Stimulated activated naive CD4-positive, alpha-beta T cell (primary cell): Measurements from ENCODE around the gene YWHAE.
"Not testable (repeated sequence)": the region's sequence is repeated elsewhere in the genome, so short reads cannot be mapped to it uniquely, and the experiment has no call there.

Source experiments
- DNase-seq, 6 experiments: peaks; one replicate each; lab custom pipeline; 2025; lab: John Stamatoyannopoulos, UW

Gene YWHAE

GRCh38 chr17:1412185-1413110 is 12.4 kb upstream of the YWHAE start:
- no peak for DNase-seq

- no peak for DNase-seq
Measured at GRCh38 chr17:1402262-1402586, 2.2 kb upstream of the YWHAE start.

DNA sequence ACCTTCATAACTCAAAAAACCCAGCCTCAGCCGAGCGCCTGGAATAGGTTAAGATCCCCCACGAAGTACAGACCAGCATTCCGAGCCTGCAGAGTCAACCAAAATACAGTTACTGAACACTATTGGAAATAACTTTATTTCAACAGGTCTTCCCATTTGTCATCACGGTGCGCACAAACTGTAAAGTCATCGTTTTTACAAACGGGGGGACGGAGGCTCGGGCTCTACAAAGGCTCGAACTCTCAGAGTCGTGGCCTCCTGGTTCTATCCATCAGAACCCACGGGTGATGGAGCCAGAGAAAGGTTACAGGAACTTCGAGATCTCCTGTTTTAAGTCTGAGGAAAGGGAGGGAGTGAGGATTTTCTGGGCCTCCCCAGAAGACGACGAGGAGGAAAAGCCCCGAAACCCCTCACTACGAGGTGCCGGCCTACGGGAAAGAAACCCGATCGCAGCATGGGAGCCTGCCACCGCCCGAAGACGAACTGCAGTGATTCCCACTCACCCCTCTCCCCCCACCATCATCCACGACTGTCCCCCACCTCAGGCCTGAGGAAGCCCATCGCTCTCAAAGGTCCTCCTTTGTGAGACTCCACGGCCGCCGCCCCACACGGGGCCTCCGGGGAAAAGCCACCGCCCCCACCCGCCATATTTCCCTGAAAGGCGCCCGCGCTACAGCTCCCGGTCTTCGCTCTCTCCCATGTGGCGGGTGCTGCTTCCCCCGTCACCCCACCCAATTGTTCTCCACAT is 917 bp downstream of the YWHAE start:
- peak in 5 of 6 experiments; percentile 13 to 60 (median 51) for DNase-seq

GRCh38 chr17:1398028-1398427 is 2.0 kb downstream of the YWHAE start:
- DNase-seq: no peak

DNA sequence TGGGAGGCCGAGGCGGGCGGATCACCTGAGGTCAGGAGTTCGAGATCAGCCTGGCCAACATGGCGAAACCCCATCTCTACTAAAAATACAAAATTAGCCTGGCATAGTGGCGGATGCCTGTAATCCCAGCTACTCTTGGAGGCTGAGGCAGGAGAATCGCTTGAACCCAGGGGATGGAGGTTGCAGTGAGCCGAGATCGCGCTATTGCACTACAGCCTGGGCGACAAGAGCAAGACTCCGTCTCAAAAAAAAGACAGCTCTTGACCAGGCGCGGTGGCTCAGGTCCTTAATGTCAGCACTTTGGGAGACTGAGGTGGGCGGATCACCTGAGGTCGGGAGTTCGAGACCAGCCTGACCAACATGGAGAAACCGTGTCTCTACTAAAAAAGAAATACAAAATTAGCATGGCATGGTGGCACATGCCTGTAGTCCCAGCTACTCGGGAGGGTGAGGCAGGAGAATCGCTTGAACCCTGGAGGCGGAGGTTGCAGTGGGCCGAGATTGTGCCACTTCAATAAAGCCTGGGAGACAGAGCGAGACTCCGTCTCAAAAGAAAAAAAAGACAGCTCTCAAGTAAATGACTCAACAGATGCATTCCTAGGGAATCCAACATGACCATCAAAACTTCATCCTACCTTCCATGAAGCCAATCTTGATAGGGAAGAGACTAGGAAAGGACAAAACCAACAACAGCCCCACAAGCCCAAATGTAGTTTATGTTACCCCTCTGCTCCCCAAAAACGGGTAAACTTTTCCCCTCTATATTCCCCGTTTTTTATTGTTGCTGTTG is 4.0 kb downstream of the YWHAE start:
- not testable (repeated sequence) for DNase-seq

GRCh38 chr17:1391577-1391976 is 8.4 kb downstream of the YWHAE start:
- no peak for DNase-seq

- no peak for DNase-seq
Measured at GRCh38 chr17:1390432-1391367, 9.3 kb downstream of the YWHAE start.

DNA sequence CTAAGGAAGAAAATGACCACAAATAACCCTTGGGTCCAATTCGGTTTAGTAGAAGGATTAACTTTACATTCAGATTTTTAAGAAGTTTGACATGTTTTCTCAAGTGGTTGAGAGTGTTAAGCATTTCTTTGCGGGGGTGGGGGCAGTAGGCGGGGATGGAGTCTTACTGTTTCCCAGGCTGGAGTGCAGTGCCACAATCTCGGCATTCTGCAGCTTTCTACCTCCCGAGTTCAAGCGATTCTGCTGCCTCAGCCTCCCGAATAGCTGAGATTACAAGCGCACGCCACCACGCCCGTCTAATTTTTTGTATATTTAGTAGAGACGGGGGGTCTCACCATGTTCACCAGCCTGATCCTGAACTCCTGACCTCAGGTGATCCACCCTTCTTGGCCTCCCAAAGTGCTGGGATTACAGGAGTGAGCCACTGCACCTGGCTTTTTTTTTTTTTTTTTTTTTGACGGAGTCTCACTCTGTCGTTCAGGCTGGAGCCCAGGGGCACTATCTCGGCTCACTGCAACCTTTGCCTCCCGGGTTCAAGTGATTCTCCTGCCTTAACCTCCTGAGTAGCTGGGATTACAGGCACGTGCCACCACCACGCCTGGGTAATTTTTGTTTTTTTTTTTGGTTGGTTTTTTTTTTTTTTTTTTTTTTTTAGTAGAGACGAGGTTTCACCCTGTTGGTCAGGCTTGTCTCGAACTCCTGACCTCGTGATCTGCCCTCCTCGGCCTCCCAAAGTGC is 12.4 kb downstream of the YWHAE start:
- not testable (repeated sequence) for DNase-seq

GRCh38 chr17:1386675-1387190 is 13.3 kb downstream of the YWHAE start:
- DNase-seq: not testable (repeated sequence)

DNA sequence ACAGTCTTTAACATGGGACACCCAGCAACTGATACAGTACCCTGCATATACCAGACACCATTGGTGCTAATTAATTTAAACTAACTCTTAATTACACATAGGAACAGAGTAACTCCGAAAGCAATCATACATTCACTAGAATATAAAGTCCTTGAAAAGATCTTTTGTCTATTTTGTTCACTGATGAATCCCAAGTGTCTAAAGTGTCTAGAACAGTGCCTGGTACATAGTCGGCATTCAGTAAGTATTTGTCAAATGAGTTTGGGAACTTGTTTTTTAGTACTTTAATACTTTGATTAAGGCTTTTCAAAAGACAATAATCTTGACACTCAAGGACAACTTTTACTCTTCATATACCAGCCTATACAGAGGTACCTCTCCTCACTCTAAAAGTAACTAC is 13.8 kb downstream of the YWHAE start:
- DNase-seq: no peak

DNA sequence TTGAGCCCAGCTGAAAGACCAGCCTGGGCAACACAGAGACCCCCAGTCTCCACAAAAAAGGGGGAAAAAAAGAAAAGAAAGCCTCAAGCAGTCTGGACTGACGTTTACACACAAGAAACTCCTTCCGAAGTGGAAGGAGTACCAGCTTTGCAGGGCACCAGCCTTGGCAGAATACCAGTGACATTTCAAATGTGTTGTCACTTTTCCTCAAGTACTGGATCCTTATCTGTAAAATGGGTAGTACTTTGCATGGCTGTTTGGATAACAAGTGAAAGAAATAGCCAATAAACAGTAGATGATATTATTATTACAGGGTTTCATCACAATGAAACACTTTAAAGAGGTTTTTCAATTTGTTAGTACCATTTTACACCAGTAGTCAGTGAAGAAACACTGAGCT is 14.2 kb downstream of the YWHAE start:
- no peak for DNase-seq

- no peak for DNase-seq
Measured at GRCh38 chr17:1384905-1385435, 15.1 kb downstream of the YWHAE start.

DNA sequence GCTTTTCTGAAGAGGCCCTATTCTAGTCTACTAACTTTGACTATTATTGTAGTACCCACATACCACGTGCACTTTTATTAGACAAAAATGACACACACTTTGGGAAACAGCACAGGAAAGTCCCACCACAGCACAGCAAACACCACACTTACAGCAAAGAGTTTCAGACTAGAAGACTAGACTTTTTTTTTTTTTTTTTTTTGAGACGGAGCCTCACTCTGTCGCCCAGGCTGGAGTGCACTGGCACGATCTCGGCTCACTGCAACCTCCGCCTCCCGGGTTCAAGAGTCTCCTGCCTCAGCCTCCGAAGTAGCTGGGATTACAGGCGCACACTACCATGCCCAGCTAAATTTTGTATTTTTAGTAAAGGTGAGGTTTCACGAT is 20.1 kb downstream of the YWHAE start:
- no peak for DNase-seq

- DNase-seq: no peak
Measured at GRCh38 chr17:1379208-1379929, 20.7 kb downstream of the YWHAE start.

DNA sequence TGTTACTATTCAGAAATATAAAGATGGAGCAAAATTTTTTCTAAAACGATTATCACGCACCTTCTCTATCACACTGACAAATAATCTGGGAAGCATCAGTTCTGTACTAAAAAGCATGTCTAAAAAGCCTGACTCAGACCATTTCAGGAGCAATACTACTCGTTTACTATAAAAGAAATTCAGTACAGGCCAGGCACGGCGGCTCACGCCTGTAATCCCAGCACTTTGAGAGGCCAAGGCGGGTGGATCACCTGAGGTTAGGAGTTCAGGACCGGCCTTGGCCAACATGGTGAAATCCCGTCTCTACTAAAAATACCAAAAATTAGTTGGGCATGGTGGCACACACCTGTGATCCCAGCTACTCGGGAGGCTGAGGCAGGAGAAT is 21.6 kb downstream of the YWHAE start:
- not testable (repeated sequence) for DNase-seq

DNA sequence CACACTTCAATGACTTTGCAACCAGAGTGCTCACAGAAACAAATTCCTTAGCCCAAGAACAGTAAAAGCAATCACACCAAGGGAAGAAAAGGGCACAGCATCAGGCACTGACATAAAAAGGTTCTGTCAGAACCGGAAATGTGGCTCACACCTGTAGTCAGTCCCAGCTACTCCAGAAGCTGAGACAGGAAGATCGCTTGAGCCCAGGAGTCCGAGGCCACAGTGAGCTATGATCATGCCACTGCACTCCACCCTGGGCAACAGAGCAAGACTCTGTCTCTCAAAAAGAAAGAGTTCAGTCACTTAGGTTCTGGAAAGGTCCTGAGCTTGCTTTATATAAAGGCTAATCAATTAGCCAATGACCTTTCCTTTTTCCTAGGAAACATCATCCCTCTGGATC is 22.7 kb downstream of the YWHAE start:
- DNase-seq: no peak

GRCh38 chr17:1376061-1376460 is 24.0 kb downstream of the YWHAE start:
- no peak for DNase-seq

GRCh38 chr17:1375615-1376014 is 24.4 kb downstream of the YWHAE start:
- DNase-seq: no peak

GRCh38 chr17:1374431-1375177 is 25.4 kb downstream of the YWHAE start:
- no peak for DNase-seq
